ENCODE measurements around the gene RNF152.

RNF152 gene, protein sequence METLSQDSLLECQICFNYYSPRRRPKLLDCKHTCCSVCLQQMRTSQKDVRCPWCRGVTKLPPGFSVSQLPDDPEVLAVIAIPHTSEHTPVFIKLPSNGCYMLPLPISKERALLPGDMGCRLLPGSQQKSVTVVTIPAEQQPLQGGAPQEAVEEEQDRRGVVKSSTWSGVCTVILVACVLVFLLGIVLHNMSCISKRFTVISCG

DNA sequence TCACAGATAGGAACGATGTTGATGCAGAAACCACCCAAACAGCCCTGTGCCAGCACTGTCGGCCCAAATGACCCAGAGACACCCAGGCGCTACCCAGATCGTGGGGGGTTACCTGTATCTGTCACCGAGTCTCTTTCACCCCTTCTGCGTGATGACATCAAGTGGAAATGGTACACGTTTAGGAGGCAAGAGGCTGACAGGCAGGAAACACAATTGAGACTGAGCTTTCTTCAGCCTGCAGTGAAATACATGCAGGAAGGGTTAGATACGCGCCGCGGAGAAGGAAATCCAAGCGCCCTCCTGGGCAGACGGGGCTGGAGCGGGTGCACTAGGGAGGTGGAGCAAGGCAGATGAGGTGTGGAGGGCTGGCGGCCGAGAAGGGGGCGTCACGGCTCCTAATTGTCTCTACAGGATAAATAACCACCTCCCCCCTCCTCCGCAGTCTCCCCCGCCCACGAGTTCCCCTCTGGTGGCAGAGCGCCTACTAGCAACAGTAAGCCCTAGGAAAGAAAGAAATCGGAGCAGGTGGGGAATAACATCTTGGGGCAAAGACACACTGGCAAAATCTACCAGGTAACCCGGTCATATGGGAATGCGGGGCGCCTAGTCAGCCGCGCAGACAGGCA, at the start of gene RNF152:
Gene RNF152 (minus strand): TSS at position 325 of the 626 bp plus-strand sequence. CDS start 76,544 bp downstream, outside the sequence.
- peak; percentile 20 for DNase-seq (ENCODE audit: low spot score)

DNA sequence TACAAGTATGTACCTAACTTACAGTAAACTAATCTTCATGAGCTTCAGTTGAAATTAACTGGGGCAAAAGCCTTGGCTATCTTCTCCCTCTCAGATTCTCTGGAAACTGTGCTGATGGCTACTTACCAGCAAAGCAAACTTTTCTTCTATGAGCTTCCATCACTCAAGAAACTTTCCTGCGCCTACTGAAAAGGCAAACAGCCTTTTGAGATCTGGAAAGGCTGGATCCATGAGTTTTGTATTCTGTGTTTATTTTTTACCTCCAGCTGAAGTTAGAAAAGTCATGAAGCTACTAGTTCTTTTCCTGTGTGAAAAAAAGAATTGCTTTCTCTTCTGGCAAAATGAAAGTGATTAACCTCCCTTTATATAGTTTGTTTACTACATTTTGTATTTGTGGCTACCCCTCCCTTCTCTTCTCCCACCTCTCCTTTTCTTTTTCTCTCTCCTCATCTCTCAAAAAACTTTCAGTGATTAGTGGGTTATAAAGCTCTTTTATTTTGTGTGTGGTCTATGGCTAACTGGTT, 49.2 kb upstream of the RNF152 start:
- no peak for DNase-seq (ENCODE audit: low spot score)

DNA sequence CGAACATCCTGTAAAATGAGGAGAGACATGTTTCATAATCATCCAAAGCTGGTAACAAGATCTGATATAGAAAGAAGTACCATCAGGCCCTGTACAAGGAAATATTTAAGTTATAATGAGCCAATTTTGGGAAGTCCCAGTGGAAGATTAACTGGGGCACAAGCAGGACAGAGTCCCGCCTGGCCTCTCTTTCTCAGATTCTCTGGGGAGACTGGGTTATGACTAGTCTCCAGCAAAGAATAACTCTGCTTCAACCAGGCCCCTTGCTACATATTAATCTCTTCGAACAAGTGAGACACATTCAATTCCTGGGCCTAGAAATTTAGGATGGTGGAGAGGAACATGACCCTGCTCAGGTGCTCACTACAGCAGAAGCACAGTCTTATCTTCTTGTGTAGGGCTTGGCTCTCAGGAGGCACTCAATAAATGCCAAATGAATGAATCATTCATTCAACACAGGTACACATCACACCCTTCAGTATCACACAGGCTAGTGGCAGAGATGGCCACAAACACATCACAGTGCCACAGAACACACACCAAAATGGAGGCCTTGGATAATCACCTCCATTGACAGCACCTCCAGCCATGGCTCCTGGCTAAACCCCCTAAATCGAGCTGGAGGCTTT, 46.4 kb upstream of the RNF152 start:
- DNase-seq (ENCODE audit: low spot score) = no peak

DNA sequence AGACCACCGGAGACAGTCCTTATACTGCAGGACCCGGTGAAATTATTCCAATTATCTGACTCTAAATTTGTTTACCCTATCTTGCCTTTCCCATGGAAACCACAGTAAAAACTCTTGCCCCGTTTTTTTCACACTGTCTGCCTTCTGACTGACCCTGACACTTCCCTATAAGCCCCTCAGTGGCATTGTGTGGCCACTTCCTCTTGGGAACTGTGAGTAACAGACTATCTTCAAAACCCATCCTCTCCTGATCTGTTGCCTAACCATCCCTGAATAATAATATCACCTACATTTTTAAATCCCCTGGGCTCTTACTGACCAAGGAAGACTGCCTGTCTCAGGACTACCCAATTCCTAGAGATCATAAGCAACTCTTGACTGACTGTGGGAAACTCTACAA, 42.6 kb upstream of the RNF152 start:
- DNase-seq (ENCODE audit: low spot score) = no peak

DNA sequence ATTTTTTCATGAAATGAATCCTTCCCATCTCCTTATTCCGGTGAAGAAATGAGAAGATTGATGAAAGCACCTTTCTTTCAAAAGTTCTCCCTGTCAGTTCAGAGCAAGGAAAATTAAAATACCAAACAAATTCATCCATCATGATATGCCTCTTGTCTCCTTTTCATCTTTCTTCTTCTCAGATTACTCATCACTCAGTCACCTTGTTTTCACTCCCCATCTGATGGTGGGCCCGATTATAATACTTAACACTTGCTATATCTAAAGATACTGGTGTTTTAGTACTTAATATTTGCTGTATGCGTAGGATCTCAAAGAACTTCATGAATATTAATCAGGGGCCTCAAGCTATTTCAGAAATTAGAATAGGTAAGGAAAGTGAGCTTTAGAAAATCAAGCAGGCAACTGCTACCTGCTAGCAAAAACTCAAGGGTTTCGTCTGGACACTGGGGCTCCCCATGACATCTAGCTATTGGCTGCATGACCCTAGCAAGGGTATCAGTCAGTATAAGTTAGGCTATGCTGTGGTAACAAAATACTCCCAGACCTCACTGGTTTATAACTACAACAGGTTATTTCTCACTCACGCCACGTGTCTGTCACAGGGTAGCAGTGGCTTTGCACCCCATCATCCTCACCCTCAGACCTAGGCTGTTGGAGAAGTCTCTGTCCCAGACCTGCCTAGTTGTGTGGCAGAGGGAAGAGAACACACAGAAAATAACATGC, 39.0 kb upstream of the RNF152 start:
- no peak for DNase-seq (ENCODE audit: low spot score)

DNA sequence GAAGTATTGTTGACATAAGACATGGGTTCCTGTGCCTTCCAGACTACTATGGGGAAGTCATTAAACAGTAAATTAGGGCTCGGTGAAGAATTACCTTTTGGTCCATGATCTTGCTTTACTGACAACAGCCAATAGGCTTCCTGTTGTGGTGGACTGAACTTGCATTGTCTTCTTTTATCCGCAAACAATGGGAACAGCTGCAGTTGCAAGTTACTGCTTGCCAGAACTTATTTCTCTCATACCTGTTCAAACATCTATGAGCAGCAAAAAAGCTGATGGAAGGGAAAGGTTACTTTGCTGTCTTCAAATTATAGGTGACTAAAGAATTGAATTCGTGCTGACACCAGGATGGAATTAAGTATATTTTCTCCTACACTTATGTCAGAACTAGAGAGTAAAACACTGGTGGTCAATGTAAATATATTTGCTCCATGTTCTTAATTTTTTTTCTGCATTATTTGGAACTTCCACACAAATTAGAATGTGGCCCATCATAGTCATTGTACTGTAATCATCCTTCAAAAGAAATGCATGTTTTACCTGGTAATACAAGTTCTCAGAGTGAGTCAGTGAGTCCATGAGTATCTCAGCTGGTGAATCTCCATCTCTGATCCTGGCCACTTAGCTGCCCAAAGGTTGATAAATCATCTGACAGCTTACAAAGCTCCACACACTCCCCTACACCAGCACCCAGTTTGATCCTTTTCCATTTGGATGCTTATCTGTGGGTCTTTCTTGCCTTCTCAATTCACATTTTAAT, 37.3 kb upstream of the RNF152 start:
- DNase-seq (ENCODE audit: low spot score) = no peak

DNA sequence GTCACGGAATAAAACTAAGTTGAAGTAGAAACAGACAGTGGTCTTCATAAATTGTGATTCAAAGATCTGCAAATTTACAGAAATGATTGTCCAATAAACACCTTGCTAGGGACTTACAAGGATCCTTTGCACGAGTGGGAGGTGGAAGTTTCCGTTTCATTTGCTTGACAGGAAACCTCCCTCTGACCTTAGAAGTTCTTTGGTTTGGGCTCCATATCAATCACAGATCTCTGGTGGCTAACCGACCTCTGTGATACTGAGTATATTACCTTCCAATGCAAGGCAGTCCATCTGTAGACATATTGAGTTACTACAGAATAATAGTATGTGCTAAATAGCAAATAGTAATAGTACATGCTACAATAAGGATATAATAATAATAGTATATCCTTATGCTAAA, 33.7 kb upstream of the RNF152 start:
- DNase-seq (ENCODE audit: low spot score) = no peak

DNA sequence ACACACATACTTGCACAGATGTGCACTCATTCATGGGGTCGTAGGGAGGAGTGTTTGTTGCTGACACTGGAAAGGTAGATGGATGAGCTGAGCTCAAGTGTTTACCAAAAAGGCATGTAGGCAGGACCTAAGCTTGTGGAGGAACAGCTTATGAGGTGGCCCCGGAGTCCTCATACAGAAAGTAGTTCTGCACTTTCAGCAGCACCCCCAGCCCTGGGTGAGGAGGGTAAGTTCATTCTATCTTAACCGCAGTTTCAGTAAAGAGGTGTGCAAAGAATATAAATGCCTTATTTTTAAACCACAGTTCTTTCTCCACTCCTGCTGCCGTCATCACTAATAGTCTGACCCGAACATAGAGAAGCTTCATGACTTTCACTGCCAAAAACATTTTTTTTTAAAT, 31.7 kb upstream of the RNF152 start:
- no peak for DNase-seq (ENCODE audit: low spot score)

DNA sequence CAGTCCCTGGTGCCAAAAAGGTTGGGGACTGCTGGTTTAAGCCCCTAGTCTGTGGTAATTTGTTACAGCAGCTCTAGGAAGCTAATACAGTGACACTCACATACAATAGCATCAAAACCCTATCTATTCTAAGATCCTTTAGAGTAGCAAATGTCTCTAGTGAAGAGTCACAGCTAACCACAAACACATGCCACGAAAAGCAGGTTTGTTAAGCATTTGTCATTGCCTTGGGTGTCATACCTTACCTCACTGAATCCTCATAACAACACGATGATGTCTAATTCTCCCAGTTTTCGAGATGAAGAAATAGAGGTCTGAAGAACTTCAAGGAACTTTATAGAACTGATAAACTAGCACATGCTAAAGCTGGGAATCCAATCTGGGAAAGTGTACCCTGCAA, 29.6 kb upstream of the RNF152 start:
- DNase-seq (ENCODE audit: low spot score) = no peak

DNA sequence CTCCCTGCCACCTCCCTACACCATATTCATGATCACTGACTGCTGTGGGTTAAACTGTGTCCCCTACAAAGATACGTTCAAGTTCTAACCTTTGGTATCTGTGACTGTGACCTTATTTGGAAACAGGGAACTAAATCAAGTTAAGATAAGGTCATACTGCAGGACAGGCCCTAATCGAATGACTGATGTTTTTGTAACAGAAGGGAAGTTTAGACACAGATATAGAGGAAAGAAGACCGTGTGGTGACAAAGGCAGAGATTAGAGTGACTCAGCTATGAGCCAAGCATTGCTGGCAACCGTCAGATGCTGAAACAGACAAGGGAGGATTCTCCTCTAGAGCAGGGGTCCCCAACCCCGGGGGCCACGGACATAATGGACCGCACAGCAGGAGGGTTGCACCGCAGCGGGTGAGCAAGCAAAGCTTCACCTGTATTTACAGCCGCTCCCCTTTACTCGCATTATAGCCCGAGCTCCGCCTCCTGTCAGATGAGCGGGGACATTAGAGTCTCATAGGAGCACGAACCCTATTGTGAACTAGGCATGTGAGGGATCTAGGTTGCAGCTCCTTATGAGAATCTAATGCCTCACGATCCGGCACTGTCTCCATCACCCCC, 28.9 kb upstream of the RNF152 start:
- no peak for DNase-seq (ENCODE audit: low spot score)

DNA sequence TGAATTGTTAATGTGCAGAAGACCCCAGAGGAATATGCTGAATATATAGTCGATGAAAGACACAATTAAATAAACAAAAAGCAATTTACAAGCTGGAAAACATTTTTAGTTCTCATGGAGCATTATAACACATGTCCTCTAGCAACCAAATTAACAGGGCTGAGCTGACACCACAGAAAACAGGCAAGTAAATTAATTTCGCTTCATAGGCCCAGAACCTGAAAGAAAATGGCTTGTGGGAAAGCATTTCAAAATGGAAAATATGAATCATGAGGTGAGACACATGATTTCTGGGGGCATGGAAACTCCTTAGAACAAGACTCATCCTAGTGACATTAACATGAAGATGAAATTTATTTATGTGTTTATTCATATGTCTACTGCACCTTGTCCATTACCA, 25.0 kb upstream of the RNF152 start:
- no peak for DNase-seq (ENCODE audit: low spot score)

DNA sequence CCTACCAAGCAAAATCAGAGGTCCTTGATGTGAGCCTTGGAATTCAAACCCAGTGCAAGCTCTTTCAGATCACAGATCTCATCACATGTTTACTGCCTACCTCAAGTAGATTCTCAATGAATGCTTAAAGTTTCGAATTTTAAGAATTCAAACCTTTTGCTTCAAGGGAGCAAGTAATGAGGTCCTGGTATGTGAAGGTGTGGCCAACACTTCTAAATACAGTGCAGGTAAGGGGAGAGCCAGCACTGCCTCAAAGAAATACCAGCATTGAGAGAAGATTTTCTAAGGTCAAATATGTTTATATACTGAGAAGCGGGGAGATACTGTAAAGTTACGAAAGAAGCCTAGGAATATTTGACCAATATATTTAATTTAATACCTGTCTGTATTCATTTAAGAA, 19.7 kb upstream of the RNF152 start:
- DNase-seq (ENCODE audit: low spot score) = no peak

DNA sequence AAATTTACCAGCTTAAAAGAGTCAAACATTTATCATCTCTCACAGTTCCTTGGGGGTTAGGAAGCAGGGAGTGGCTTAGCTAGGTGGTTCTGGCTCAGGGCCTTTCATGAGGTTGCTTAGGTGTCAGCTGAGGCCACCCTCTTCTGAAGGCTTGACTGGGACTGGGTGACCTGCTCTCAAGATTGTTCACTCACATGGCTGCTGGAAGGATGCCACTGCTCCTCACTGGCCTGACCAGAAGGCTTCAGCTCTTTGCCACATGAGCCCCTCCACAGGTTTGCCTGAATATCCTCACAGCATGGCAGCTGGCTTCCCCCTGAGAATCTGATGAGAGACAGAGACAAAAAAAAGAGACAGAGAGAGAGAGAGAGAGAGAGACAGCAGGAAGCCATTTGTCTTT, 17.3 kb upstream of the RNF152 start:
- no peak for DNase-seq (ENCODE audit: low spot score)

DNA sequence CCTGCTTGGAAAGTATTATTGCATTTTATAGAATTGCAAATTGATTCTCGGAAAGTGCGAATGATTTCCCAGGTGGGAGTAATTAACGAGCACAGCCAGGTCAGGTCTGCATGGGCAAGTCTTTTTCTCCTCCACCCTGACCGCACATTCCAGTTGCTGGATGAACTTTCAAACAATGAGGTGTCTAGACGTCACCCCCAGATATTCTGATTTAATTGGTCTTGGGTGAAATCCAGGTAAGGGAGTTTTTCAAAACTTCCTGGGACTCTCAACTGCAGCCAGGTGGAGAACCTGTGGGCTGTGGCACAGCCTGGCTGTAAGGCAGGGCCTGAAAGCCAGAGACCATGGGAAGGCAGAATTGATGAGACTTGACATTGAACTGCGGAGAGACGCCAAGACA, 15.9 kb upstream of the RNF152 start:
- no peak for DNase-seq (ENCODE audit: low spot score)

DNA sequence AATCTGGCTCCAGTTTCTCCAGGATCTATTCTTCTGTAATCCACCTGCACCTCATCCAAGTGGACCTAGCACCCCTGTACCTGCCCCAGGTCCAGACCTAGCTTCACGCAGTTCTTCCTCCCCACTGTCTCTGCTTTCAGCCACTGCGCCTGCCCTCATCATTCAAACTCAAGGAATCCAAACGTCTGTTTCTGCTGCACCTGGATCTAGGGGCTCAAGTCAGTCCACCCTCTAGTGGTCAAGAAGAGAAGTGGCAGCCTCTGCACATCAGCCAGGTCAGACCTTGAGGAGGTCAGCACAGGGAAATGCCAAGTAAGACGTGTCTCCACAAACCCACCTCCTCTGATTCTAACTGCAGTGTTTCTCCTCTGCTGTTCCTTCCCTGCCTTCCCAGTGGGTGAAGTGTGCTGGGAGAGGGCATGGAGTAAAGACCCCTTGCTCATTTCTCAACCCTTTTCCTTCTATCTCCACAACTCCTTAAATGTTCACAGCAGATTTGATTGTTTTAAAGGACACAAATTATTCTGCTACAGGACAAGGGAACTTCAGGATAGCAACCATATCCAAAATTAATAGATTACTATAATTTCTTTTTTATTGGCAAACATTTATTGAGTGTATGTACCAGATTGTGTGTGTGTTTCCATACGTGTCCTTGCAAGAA, 8.6 kb upstream of the RNF152 start:
- peak; percentile 68 for DNase-seq (ENCODE audit: low spot score)

DNA sequence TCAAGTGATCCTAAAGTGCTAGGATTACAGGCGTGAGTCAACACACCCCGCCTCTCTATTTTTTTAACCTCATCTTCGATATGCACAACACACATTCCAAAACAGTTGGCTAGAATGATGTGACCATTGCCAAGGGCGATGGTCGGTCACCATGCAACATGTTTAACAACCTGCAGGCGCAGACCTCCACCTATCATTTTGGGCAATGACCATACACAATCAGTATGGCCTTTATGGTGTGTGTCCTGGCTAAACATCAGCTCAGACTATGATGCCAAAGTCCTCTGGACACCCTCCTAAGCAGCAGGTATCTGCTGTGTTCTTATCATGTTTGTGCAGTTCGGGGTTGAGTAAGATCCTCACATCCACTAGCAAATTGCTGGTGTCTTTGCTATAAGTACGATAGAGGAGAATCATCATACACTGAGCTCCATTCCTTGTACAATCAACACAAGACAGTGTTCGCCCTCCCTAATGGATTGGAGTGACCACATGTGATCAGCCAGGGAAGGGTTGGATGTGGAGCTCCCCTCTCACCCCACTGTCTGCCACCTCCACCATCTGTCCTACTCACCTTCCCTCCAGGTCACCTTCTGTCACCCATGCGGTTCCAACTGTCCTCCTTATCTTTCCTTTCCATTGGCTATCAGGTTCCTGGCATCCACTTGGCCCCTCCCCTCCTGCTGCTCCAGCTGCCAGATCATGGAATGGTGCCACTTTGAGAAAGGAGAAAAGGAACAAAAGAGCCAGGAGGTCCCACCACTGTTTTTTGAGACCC, 7.9 kb upstream of the RNF152 start:
- no peak for DNase-seq (ENCODE audit: low spot score)

DNA sequence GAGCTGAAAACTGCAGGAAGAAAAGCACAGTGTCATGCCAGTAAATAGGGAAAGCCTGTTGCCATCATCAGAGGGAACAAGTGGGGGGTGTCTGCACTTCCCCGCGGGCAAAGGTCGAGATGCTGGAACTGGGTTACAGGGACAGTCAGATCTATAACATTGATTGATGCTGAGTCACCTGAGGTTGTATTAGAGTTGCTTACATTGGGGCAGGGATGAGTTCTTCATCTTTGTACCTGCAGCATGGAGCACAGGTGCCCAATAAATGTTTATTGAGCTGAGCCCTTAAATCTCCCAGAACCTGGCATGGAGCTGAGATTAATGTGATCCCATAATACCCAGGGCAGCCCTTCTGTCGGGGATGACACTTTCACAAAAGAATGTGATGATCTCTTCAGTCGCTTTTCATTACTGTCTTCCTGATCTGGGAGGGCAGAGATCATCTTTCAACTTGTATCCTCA, 5.9 kb upstream of the RNF152 start:
- no peak for DNase-seq (ENCODE audit: low spot score)

DNA sequence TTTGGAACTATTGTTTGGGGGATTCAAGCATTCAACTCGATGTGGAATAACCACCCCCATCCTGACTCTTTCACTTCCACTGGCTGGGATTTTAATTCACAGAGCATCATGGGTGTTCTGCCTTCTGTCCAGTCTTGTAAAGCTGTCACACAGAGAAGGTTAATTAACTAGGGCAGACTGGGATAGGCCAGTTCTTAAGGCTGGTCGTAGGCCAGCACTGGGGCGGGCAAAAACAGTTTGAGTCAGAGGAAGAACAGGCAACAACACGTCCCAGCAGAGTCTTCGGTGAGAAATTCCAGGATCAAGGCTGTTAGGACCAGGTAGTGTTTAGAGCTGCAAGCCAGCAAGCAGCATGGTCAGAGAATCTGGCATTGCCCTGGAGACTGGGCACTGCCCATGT, 4.0 kb upstream of the RNF152 start:
- no peak for DNase-seq (ENCODE audit: low spot score)

DNA sequence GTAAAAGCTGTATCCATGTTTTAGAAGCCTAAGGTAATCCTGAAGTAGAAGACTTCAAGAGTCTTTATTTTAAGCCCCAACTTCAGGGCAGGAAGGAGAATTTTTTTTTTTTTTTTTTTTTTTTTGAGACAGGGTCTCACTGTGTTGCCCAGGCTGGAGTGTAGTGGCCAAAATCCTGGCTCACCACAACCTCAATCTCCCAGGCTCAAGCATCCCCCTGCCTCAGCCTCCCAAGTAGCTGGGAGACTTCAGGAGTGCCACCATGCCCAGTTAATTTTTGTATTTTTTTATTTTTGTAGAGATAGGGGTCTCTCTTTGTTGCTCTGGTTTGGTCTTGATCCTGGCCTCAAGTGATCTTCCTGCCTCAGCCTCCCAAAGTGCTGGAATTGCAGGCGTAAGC, 3.3 kb upstream of the RNF152 start:
- no peak for DNase-seq (ENCODE audit: low spot score)

Data from germinal center (tissue), 1 donor.